IPS-18c (cell line): ENCODE measurements around the gene NEK7.

Experiments
- H3K4me3 ChIP-seq: 2 replicates; pipeline ENCODE4 v1.7.0; 2013; ENCODE audit warnings: low read depth, mild to moderate bottlenecking, low read length, moderate library complexity; ENCODE audit not compliant: insufficient read depth
- H3K9me3 ChIP-seq: one replicate; pipeline ENCODE4 v1.6.1; 2013; ENCODE audit warnings: mild to moderate bottlenecking, low read length, moderate library complexity; ENCODE audit not compliant: control insufficient read depth, insufficient read depth

The NEK7 gene

DNA sequence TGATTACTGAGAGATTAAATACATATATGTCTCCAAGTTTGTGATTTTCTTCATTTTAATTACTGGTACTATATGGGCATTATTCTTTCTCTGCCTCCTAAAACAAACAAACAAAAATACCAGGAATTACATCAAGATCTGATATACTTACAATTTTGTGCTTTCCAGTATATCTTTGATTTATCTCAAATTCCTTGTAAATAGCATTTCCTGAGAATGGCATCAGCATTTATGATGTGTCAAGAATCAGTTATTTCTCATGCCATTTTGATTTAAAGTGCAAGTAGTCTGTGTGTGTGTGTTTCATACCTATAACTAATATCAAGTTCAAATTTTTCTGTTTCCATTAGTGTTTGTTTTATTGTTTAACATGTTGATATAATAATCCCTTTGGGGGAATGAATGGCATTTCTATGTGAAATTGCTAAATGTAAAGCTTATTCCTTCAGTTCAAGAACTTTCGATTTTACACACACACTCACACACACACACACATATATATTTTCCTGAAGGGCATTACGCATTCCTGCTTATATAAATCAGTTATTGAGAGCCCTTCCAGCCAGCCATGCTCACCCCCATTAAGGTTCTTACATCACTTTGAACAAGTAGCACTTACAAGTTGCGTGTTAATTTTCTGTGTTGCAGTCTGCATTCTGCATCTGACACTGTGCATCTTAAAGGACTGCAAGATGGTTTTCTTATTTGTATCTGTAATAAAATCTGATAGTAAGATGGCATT is 102.7 kb downstream of the NEK7 start:
- Histone ChIP-seq H3K9me3 (no peaks in the 10 kb centered on the region), H3K4me3 (no peak overlapping the region)

DNA sequence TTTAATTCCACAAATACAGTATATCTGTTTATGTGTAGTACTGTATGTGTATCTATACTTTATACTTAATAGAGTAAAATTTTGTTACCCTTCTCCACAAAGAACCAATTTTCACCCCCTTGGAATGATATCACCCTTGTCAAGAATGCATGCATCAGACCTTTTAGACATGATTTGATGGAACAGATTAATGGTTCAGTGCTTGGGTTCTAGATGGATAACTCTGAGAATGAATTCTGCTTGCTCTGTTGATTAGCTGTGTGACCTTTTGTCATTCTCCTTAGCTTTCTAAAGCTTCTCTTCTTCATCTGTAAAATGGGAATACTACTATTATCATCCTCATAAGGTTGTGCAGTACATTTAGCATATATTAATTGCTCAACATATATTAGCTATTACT is 105.1 kb downstream of the NEK7 start:
- Histone ChIP-seq H3K9me3 (no peaks in the 10 kb centered on the region), H3K4me3 (no peak overlapping the region)

DNA sequence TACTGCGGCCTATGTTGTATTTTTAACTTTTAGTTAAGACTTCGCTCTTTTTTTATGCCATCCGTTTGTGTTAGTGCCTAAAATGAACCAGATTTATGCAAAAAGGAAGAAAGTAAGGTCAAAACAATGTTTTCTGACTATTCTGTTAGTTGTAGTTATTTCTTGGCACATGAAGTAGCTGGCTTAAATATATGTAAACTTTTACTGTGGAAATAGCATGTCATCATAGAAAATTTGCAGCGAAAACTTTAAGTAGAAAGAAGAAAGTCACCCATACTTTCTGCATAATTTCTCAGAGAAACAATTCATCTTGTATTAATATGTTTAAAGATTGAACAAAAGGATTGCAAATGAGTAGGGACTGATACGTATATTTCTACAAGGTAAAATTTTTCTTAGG is 106.4 kb downstream of the NEK7 start:
- Histone ChIP-seq H3K4me3 (no peak overlapping the region), H3K9me3 (no peaks in the 10 kb centered on the region)

DNA sequence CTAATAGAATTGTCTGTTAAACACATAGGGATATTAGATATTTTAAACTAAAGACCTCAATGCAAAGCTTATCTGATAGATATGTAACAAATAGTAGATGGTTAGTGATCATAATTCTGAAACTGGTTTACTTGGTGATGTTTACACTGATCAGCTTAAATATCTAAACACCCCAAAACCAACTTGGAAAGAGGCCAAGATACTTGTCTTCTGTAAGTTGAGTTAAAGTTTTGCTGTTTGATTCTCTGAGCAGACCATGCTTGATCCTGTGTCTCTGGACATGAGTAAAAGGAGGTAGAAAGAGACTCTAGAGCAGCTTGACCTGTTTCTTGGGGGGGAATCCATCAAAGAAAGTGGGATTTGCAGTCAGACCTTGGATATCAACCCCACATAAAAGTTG is 107.5 kb downstream of the NEK7 start:
- H3K4me3 ChIP-seq = no peak overlapping the region
- H3K9me3 ChIP-seq = no peaks in the 10 kb centered on the region

DNA sequence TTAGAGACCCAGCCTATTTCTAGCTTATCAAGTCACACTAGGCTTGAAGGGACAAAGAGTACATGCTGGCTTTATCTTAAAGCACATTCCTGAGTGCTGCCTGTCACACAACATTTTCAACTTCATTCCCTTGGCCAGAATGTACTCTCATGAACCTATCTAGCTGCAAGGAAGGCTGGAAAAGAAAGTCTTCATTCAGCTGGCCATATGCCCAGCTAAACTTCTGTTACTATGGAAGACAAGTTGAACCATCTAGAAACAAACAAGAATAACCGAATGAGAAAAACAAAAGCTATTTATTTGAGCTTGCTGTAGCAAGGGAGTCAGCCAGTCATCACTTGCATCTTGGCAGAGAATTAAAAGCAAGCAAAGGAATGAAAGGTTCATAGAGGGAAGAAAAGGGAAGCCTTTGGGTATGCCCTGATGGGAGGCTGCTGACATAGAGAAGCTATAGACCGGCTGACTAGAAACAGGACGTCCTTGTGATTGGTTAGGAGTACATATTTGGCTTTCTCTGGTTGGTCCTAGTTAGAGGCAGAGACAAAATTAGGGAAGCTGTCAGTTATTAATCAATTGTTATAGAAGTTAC is 108.4 kb downstream of the NEK7 start:
- no peaks in the 10 kb centered on the region for H3K9me3 ChIP-seq
- H3K4me3 ChIP-seq = no peak overlapping the region

DNA sequence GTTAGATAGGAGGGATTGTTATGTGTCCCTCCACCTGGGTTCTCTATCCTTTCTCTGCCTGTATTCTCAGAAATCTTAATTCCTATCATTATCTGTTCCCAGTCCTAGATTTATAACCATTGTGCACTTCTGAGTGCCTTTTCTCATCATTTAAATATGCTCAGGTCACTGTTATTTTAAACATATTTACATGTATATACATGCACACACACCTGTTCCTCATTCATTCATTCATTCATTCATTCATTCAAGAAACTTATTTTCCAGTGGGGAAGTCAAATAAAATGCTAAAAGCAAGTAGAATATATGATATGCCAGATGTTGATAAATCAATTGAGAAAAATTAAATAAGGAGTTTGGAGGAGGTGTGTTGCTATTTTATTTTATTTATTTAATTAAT is 110.3 kb downstream of the NEK7 start:
- Histone ChIP-seq H3K9me3 (no peaks in the 10 kb centered on the region), H3K4me3 (no peak overlapping the region)

DNA sequence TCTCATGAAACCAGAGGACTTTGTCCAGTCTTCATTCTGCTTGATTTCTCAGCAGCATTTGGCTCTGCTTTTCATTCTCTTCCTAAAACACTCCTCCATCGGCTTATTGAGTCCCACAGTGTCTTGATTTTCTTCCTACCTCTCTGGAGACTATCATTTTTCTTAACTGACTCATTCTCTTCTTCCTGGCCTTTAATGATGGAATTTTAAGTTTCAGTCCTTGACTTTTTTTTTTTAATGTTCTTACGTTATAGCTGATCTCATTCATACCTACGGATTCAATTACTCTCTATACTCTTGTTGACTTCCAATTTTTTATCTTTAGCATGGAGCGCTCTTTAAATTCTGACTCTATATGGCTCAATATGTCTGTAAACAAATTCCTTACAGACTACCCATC is 111.1 kb downstream of the NEK7 start:
- H3K4me3 ChIP-seq = no peak overlapping the region

DNA sequence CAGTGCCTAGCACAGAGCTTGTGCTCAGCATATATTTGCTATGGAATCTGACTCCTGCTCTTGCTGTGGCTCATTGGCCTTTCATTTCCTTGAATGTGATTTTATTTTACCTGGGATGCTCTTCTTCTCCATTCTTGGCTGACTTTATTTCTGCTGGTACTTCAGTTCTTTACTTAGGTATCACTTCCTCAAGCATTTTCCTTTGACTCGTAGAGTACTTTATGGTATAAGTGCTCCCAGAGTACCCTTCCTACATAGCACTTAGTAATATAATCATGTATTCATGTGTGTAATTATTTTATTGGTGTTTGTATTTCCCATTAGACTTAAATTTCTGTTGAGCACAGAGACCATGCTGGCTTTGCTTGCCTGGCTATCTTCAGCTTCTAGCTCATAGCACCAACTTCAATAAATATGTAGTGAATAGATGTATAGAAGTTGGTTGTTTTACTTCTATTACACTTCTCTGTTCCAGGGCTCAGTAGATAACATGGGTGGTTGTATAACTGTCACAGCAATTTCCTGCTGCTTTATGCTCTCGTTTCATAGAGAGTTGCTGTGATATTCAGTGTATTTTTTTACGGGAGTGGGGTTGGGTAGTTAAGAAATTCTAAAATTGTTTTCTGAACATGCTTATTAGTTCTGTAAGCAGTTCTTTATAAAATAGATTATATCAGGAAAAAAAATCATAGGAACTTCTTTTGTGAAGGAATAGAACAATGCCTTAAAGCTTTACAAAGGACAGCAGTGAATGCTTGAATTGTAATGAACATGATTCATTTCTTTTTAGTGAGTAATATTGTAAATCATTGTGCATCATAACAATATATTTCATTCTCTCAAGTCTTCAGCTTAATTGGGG is 112.2 kb downstream of the NEK7 start:
- Histone ChIP-seq H3K9me3 (no peaks in the 10 kb centered on the region), H3K4me3 (no peak overlapping the region)

More for the DNA sequence above, 111.1 kb downstream of the NEK7 start:
- H3K9me3 ChIP-seq = no peaks in the 10 kb centered on the region

DNA sequence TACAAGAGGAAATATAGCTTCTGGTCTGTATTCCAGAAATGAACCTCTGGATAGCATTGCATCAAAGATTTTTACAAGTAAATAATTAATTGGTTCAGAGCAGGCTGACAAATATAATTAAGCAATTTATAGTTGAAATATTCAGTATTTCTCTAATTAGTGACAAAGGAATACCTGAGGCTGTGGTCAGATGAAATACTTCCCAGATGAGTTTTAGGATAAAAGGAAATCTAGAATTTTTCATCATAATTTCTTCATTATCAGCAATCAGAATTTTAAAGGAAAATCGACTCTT is 112.8 kb downstream of the NEK7 start:
- Histone ChIP-seq H3K9me3 (no peaks in the 10 kb centered on the region), H3K4me3 (no peak overlapping the region)

DNA sequence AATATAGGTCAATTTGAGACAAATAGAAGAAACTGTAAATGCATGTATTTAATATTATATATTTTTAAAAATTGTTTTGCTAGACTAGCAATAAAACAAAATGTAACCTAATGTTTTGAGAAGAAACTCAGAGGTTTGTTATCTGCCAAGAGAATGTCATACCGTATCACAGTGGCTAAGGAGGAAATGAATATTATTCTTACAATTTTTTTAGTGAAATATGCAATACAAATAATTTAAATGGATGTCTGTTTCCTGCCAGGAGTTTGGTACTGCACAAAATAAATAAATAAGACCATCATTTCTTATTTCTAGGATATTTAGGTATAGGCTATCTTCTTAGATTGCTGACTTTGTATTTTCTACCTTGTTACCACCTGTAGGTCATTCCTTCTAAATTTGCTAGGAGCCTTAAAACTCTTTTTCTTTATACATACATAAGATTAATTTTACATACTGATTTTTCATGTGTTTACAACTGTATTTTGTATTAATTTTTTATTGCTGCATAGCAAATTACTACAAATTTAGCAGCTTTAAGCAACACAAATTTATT is 113.6 kb downstream of the NEK7 start:
- no peaks in the 10 kb centered on the region for H3K9me3 ChIP-seq
- no peak overlapping the region for H3K4me3 ChIP-seq

DNA sequence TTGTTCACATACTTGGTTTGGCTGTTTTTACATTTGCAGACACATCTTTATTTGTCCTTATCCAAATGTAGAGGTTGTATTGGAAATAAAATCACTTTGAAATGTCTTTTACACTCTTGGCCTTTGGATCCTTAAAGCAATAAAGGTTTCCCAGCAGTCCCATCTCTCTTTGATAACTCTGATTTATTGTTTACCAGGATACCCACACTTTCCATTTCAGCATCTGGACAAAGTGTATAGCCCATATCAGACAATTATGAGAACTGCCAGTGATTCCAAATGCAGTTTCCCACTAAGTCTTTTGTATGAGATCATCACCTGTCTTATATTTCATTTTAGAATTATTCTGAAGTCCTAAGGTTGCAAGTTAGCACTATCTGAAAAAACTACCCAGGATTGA is 114.7 kb downstream of the NEK7 start:
- Histone ChIP-seq H3K4me3 (no peak overlapping the region), H3K9me3 (no peaks in the 10 kb centered on the region)

DNA sequence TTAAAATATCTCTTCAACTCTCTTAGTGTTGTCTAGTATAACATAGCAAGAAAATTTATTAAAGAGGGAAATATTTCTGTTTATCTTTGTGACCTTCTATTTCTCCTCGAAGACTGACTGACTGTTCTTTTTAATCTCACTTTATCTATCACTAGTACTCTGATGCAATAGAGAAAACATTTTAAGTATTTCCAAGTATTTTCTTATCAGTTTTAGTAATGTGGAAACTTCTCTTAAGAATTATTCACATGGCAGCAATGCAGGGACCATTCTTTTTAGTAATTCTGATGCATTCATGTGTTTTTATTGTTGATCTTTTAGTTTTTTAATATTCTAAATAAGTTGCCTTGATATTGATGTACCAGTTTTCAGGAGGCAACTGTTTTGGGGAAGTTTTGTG is 115.7 kb downstream of the NEK7 start:
- no peak overlapping the region for H3K4me3 ChIP-seq
- no peaks in the 10 kb centered on the region for H3K9me3 ChIP-seq

DNA sequence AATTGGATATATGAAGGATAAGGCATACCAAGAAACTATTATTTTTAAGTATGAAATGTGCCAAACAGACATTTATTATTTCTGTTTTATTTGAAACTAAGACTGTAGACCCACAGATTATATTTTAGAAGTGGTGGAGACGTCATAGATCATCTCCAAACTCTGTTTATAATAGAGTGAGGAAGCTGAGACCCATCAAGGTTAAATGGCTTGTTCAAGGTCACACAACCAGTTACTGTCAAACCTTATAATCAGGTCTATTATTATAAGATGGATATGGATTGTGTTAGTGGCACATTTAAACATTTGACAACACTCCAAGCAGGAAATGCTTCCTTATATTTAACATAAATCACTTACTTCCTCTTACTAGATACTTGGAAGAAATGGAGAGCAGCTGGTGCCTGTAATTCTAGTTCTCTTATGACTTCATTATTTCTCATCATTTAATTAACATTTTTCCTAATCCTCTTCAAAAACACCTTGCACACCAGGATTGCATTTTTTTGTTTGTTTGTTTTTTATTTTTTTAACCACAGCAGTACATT is 117.0 kb downstream of the NEK7 start:
- no peaks in the 10 kb centered on the region for H3K9me3 ChIP-seq
- H3K4me3 ChIP-seq = no peak overlapping the region

DNA sequence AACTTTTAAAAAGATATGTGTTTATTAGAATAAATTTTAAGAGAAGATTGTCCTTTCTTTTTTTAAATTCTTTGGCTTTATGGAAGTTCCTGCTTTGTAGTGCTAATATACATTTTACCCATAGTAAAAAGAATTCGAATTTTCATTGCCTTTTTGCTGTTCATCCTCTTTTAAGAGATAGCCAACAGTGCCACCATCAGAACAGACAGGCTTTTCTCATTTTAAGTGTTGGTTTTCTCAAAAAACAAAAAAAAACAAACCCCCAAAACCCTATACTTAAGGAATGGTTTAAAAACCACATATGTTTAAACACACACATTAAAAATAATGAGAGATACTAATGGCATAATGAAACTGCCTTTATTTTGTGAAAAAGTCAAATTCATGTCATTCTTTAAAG is 118.8 kb downstream of the NEK7 start:
- Histone ChIP-seq H3K4me3 (no peak overlapping the region), H3K9me3 (no peaks in the 10 kb centered on the region)

DNA sequence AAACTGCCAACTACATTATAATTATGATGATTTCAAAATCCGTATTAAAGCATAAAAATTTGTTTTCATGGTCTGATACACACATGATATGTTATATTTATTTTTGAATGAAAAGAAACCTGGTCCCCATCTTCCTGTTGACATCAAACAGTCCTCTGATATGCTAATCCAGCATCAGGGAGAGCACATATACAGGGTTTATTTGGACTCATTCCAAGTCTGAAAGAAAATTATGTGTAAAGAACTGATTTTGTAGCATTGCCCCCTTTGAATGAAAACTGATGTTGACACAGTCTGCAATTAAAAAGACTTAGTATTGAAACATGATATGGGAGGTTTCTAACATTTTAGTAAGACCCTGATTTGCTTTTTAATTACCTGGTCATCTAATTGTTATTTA is 119.4 kb downstream of the NEK7 start:
- Histone ChIP-seq H3K9me3 (no peaks in the 10 kb centered on the region), H3K4me3 (no peak overlapping the region)

DNA sequence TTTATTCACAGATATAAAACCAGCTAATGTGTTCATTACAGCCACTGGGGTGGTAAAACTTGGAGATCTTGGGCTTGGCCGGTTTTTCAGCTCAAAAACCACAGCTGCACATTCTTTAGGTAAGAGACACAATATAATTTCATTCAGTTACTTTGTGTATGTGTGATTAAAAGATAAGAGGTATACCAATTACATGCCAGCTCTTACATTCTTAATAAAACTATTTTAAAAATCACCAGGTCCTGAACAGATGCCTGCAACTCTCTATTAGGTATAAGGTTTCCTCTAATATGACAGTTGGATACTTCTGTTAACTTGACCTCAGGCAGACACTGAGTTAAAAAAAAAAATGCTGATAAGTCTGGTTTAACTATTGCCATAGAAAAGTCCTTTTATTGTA is 122.1 kb downstream of the NEK7 start:
- Histone ChIP-seq H3K9me3 (no peaks in the 10 kb centered on the region), H3K4me3 (no peak overlapping the region)

DNA sequence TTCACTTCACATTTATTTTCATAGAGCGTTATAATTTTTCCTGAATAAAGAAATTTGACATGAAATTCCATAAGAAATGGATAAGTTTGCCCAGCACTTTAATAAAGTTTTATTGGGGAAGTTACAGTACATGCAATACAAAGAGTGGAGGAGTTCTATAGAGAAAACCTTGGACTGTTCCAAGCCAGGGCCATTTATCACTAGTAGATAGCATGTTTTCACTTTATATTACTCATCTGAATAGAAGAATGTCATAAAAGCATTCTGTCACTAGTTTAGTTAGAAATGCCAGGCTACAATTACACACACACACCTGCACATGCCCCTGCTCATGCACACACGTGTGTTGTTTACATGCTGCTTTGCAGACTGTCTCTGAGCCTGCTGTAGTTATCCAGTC is 123.3 kb downstream of the NEK7 start:
- H3K9me3 ChIP-seq = no peaks in the 10 kb centered on the region
- no peak overlapping the region for H3K4me3 ChIP-seq

DNA sequence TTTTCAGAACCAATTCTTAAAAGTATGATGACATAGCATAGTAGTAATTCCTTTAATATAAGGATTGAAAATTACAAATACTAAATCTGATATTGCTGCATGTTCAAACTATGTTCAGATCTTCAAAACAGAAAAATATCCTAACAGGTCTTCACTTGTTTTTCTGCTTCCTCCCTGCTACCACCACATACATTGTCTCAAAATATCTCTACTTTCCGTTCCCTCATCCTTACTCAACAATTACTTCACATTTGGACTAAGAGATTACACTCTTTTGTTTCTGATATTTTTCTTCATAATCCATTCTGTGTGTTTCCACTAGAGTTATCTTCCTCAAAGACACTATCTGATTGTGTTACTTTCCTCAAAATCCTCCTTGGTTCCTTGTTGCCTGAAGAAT is 125.1 kb downstream of the NEK7 start:
- Histone ChIP-seq H3K9me3 (no peaks in the 10 kb centered on the region), H3K4me3 (no peak overlapping the region)
